Type B pancreatic cell (in vitro differentiated cells): Measurements from ENCODE around the gene DFFA. TPM values are rescaled to one million over a fixed set of nuclear protein-coding genes. Genes with fewer than 3 reads are reported as not detected.

Source experiments
- DNase-seq: peaks from one replicate; pipeline ENCODE4 v3.0.0; 2021; ENCODE audit warnings: mixed read lengths; ENCODE audit not compliant: unreplicated experiment; ENCODE audit errors: extremely low spot score
- H3K27ac Mint-ChIP-seq: 2 replicates; pipeline ENCODE4 v1.8.0; 2021; ENCODE audit warnings: mild to moderate bottlenecking, mixed read lengths
- H3K27me3 Mint-ChIP-seq: 2 replicates; pipeline ENCODE4 v1.8.0; 2021; ENCODE audit warnings: mixed read lengths
- H3K36me3 Mint-ChIP-seq: 2 replicates; pipeline ENCODE4 v1.8.0; 2021; ENCODE audit warnings: mixed read lengths
- H3K4me1 Mint-ChIP-seq: one replicate; pipeline ENCODE4 v1.8.0; 2021; ENCODE audit warnings: mixed read lengths; ENCODE audit not compliant: unreplicated experiment
- H3K4me3 Mint-ChIP-seq: 2 replicates; pipeline ENCODE4 v1.8.0; 2021; ENCODE audit warnings: mild to moderate bottlenecking, mixed read lengths
- H3K9me3 Mint-ChIP-seq: 2 replicates; pipeline ENCODE4 v1.8.0; 2021; ENCODE audit warnings: mixed read lengths
- CTCF ChIP-seq: fragments of 200-600 bp; sonication (generic); conservative IDR thresholded peaks from 2 replicates; pipeline ENCODE4 v1.5.0; 2021; ENCODE audit warnings: antibody characterized with exemption, mild to moderate bottlenecking
- total RNA-seq: library from RNA; stranded (reverse); gene quantifications from 2 replicates; pipeline ENCODE4 v1.2.1, GENCODE V29; 2021; ENCODE audit warnings: low replicate concordance

Gene DFFA
- total RNA-seq, 1 donor from 2014 or later = 52.8 TPM

DNA sequence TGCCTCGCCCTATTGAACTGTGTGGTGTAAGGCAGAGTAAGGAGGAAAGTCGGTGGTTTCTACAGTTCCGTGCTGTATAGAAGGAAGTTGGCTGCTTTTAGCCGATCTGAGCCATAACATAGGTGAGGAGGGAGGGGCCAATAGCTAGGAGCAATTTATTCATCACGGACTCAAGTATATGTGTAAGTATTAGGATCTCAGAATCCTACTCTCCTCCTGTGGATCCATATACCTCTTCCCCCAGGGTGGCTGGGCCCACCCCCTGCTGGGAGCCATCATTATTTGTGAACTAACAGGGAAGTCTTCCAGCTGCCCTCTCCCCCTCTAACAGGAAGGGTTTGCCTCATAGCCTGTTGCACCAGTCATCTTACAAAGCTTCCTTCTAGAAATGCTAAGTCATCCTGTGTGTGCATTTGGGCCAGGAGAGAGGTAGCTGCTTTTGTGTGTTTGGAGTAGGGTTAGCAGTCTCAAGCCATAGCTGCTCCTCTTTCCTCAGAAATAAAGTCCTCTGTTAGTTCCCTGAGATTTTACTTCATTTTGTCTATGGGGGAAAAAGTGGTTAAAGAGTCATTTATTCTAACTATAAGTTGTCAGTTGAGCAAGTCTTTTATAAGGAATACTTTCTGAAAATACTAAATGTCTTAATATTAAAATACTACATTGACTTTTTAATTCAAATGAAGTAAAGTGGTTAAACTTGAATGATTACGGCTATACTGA, 57.0 kb downstream of the DFFA start:
- Mint-ChIP-seq H3K27me3 (no peaks in the 10 kb centered on the region), H3K36me3 (peaks cover 60% of the 10 kb centered on the region), H3K27ac (peak overlapping the region; percentile 99), H3K4me1 (peaks cover 6% of the 10 kb centered on the region), H3K9me3 (no peaks in the 10 kb centered on the region), H3K4me3 (peak overlapping the region; percentile 63)
- TF ChIP-seq CTCF = no peak
- no peak for DNase-seq

DNA sequence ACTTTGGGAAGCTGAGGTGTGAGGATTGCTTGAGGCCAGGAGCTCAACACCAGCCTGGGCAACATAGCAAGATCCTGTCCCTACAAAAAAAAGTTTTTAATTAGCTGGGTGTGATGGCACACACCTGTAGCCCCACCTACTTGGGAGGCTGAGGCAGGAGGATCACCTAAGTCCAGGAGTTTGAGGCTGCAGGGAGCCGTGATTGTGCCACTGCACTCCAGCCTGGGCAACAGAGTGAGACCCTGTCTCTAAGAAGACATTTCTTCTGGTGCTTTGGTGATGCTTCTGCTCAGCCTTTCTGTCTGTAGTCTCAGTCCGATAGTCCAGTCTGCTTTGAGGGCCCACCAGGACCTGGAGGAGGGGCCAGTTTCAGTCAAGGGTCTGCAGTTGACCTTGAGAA, 65.1 kb downstream of the DFFA start:
- Mint-ChIP-seq H3K36me3 (peaks cover 39% of the 10 kb centered on the region), H3K27me3 (no peaks in the 10 kb centered on the region), H3K27ac (no peak overlapping the region), H3K9me3 (no peaks in the 10 kb centered on the region), H3K4me3 (no peak overlapping the region), H3K4me1 (no peaks in the 10 kb centered on the region)
- DNase-seq = no peak
- TF ChIP-seq CTCF = no peak

Other genes with a start within 250 kb of the DFFA start
- 294 and 366 TPM in 2 replicates for gene PGD, start 73.5 kb downstream of the DFFA start, total RNA-seq
- gene CENPS, start 42.1 kb downstream of the DFFA start, total RNA-seq = 17.8 and 24.7 TPM in 2 replicates
- gene CORT, start 22.5 kb downstream of the DFFA start, total RNA-seq = not detected in 2 replicates
- gene PEX14, start 2.4 kb upstream of the DFFA start, total RNA-seq = 22.5 and 25.3 TPM in 2 replicates